GM12864 (cell line): ENCODE measurements around the gene TMEM91.

Experiments
- DNase-seq: peaks from one replicate; pipeline ENCODE4 v3.0.0-alpha.2; 2011; ENCODE audit warnings: low read depth
- H3K4me3 ChIP-seq: 2 replicates; pipeline ENCODE4 v1.5.1; 2011; ENCODE audit warnings: mild to moderate bottlenecking, low read depth, low read length, control low read depth
- CTCF ChIP-seq: IDR thresholded peaks from 2 replicates; pipeline ENCODE4 v1.5.1; 2011; ENCODE audit warnings: low read depth, mild to moderate bottlenecking, moderate library complexity, low read length, control low read depth, inconsistent platforms; ENCODE audit errors: missing control alignments

TMEM91 gene

GRCh38 chr19:41424335-41425173 lies 48.2 kb downstream of the TMEM91 start:
- TF ChIP-seq CTCF: no peak
- DNase-seq: no peak
- no peak overlapping the region for H3K4me3 ChIP-seq

GRCh38 chr19:41425174-41426115 lies 49.1 kb downstream of the TMEM91 start:
- no peak for DNase-seq
- H3K4me3 ChIP-seq: no peak overlapping the region
- no peak for TF ChIP-seq CTCF

- DNase-seq: no peak
- H3K4me3 ChIP-seq: no peak overlapping the region
- TF ChIP-seq CTCF: no peak
Measured at GRCh38 chr19:41426116-41426841, 49.9 kb downstream of the TMEM91 start.

GRCh38 chr19:41426952-41427646 lies 50.8 kb downstream of the TMEM91 start, which contains the start of gene B3GNT8:
Gene B3GNT8 (minus strand): TSS chr19:41427374. CDS start chr19:41426778, 596 bp downstream.
- no peak within 1 kb of the TSS for H3K4me3 ChIP-seq
- TF ChIP-seq CTCF: no peak
- DNase-seq: no peak

GRCh38 chr19:41427647-41428480 lies 51.5 kb downstream of the TMEM91 start:
- TF ChIP-seq CTCF: no peak
- H3K4me3 ChIP-seq: no peak overlapping the region
- DNase-seq: no peak
